Esophagus squamous epithelium (tissue), 5 donors: ENCODE measurements around the gene AFAP1L2. TPM values are rescaled to one million over a fixed set of nuclear protein-coding genes. Genes with fewer than 3 reads are reported as not detected.

Source experiments
- DNase-seq: peaks from one replicate; lab custom pipeline; 2025; lab: John Stamatoyannopoulos, UW
- H3K27ac ChIP-seq, 4 donors: fragments of 200-600 bp; sonication (generic); one replicate each; pipeline ENCODE4 v1.5.1; 2016 to 2019; ENCODE audit warnings: mild to moderate bottlenecking in 1 of 4
- H3K27me3 ChIP-seq, 4 donors: fragments of 200-600 bp; sonication (generic); 1 replicate in 3 of 4; 2 replicates in 1 of 4; pipeline versions ENCODE4 v1.5.1 to v1.6.0; 2017 to 2021; ENCODE audit warnings: antibody characterized with exemption in 1 of 4
- H3K36me3 ChIP-seq, 3 donors: fragments of 200-600 bp; sonication (generic); one replicate each; pipeline ENCODE4 v1.5.1; 2016 to 2019
- H3K4me1 ChIP-seq, 3 donors: fragments of 200-600 bp; sonication (generic); one replicate each; pipeline ENCODE4 v1.5.1; 2017 to 2019
- H3K4me3 ChIP-seq, 4 donors: fragments of 200-600 bp; sonication (generic); 1 replicate in 3 of 4; 2 replicates in 1 of 4; pipeline ENCODE4 v1.5.1; 2016 to 2019; ENCODE audit warnings: mild to moderate bottlenecking in 2 of 4, moderate library complexity in 1 of 4
- H3K9me3 ChIP-seq, 3 donors: fragments of 200-600 bp; sonication (generic); one replicate each; pipeline ENCODE4 v1.5.1; 2016 to 2019
- POLR2A ChIP-seq, 4 donors: fragments of 450-650 bp; IDR thresholded peaks; one replicate each; pipeline ENCODE4 v1.6.1; 2017; ENCODE audit warnings: antibody characterized with exemption in 4 of 4, mild to moderate bottlenecking in 4 of 4, moderate library complexity in 3 of 4
- WGBS, 2 donors: methylation state at CpG; one replicate each; pipeline ENCODE4 v1.1.5; 2018; 5-methylcytosine and 5-hydroxymethylcytosine counted together
- intact Hi-C: fragments of 100-400 bp; cut with DNase I; formaldehyde crosslinking; loops from one replicate; pipeline ENCODE4 v1.15.0; 2022
- total RNA-seq, 4 donors: library from RNA; depleted of rRNA; stranded (reverse); fragments of >200 nt; gene quantifications; one replicate each; pipeline ENCODE4 v1.1.0, GENCODE V29; 2016
- TF ChIP-seq, protein P1 (sequence below), 6 experiments: fragments of 450-650 bp in 4 of 6; fragments of 200-600 bp in 2 of 6; sonication (generic) in 2 of 6; IDR thresholded peaks; one replicate each; pipeline ENCODE4 v1.5.1; 2016 to 2019; ENCODE audit warnings: antibody characterized with exemption in 6 of 6, mild to moderate bottlenecking in 4 of 6, moderate library complexity in 4 of 6
- donor health status: DM: yes; HTN: yes; CAD: no.

AFAP1L2 gene
- total RNA-seq, 4 donors from 2014 or later = 9.8 to 15.5 (median 11.8) TPM

GRCh38 chr10:114276671-114277070 lies 127.6 kb downstream of the AFAP1L2 start:
- WGBS, 2 donors = 79 to 84% methylated on average over 5 to 6 of the region's 6 CpGs
- intact Hi-C loops = no loop called here
- H3K4me3 ChIP-seq = no peak overlapping the region
- H3K27ac ChIP-seq = no peak overlapping the region
- H3K36me3 ChIP-seq = no peaks in the 10 kb centered on the region
- no peaks in the 10 kb centered on the region for H3K9me3 ChIP-seq
- H3K27me3 ChIP-seq = no peaks in the 10 kb centered on the region
- no peak for DNase-seq
- H3K4me1 ChIP-seq = peaks cover 0 to 32% (median 16%) of the 10 kb centered on the region in 3 donors
- TF ChIP-seq, protein P1, sequence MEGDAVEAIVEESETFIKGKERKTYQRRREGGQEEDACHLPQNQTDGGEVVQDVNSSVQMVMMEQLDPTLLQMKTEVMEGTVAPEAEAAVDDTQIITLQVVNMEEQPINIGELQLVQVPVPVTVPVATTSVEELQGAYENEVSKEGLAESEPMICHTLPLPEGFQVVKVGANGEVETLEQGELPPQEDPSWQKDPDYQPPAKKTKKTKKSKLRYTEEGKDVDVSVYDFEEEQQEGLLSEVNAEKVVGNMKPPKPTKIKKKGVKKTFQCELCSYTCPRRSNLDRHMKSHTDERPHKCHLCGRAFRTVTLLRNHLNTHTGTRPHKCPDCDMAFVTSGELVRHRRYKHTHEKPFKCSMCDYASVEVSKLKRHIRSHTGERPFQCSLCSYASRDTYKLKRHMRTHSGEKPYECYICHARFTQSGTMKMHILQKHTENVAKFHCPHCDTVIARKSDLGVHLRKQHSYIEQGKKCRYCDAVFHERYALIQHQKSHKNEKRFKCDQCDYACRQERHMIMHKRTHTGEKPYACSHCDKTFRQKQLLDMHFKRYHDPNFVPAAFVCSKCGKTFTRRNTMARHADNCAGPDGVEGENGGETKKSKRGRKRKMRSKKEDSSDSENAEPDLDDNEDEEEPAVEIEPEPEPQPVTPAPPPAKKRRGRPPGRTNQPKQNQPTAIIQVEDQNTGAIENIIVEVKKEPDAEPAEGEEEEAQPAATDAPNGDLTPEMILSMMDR (IDR thresholded peaks at IDR 0.05) = no peak
- no peak for TF ChIP-seq POLR2A (IDR thresholded peaks at IDR 0.05)

- no peak overlapping the region for H3K4me3 ChIP-seq
- H3K4me1 ChIP-seq = peaks cover 0 to 32% (median 17%) of the 10 kb centered on the region in 3 donors
- DNase-seq = no peak
- no peaks in the 10 kb centered on the region for H3K27me3 ChIP-seq
- H3K36me3 ChIP-seq = no peaks in the 10 kb centered on the region
- TF ChIP-seq, protein P1 (IDR thresholded peaks at IDR 0.05) = no peak
- TF ChIP-seq POLR2A (IDR thresholded peaks at IDR 0.05) = no peak
- intact Hi-C loops = no loop called here
- 86 to 97% methylated on average over 2 to 5 of the region's 6 CpGs for WGBS, 2 donors
- H3K27ac ChIP-seq = no peak overlapping the region
- H3K9me3 ChIP-seq = no peaks in the 10 kb centered on the region
Observed at GRCh38 chr10:114276066-114276465, 128.2 kb downstream of the AFAP1L2 start.

DNA sequence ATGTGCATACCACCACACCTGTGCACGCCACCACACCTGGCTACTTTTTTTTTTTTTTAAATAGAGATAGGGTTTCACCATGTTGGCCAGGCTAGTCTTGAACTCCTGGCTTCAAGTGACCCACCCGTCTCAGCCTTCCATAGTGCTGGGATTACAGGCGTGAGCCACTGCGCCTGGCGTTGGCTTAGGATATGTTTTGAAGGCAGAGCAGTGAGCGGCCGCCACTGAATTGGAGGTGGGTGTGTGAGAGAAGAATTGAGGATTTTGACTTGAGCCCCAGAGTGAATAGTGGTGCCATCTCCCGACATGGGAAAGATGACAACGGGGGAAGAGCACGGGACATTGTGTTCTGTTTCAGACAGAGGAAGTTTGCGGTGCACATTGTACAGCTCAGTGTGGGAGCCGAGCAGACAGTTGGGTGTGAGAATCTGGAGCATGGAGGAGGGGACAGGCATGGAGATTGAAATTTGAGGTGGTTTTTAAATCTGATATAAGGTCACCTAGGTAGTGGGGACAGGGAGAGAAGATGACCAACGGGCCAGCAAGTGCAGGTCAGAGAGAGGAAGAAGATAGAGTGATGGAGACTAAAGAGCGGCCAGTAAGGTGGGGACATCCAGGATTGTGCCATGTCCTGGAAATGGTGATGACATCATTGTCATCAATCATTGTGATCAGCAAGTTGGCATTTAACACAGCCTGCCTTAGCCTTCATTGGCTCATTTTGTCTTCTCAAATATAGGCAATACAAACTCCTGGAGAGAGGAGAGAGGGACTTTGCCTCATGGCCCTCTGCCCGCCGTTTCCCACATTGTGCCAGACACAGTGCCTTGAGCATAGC lies 129.5 kb downstream of the AFAP1L2 start:
- peaks cover 0 to 24% (median 10%) of the 10 kb centered on the region in 3 donors for H3K4me1 ChIP-seq
- intact Hi-C loops = no loop called here
- no peak for DNase-seq
- no peaks in the 10 kb centered on the region for H3K27me3 ChIP-seq
- WGBS, 2 donors = 93 to 95% methylated on average over 14 to 16 of the region's 16 CpGs
- no peak overlapping the region for H3K4me3 ChIP-seq
- H3K9me3 ChIP-seq = no peaks in the 10 kb centered on the region
- TF ChIP-seq, protein P1 (IDR thresholded peaks at IDR 0.05) = no peak
- TF ChIP-seq POLR2A (IDR thresholded peaks at IDR 0.05) = no peak
- H3K27ac ChIP-seq = no peak overlapping the region
- no peaks in the 10 kb centered on the region for H3K36me3 ChIP-seq

DNA sequence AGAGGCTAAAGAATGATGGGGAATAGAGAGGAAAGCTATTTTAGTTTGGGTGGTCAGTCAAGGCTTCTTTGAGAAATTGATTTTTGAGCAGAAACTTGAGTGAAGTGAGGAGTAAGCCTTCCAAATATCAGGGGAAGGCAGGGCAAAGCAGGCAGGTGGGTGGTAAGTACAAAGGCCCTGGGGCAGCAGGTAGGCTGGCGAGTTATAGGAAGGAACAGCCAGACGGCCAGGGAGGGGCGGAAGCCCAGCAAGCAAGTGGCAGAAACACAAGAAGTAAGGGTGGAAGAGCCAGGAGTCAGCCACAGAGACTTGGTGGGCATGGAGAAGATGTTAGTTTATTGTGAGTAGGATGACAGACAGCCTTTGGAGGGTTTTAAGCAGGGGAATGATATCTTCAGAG lies 130.4 kb downstream of the AFAP1L2 start:
- intact Hi-C loops = no loop called here
- no peak overlapping the region for H3K27ac ChIP-seq
- no peaks in the 10 kb centered on the region for H3K9me3 ChIP-seq
- H3K36me3 ChIP-seq = no peaks in the 10 kb centered on the region
- no peak for DNase-seq
- no peak overlapping the region for H3K4me3 ChIP-seq
- H3K4me1 ChIP-seq = peaks cover 0 to 17% (median 10%) of the 10 kb centered on the region in 3 donors
- no peak for TF ChIP-seq POLR2A (IDR thresholded peaks at IDR 0.05)
- TF ChIP-seq, protein P1 (IDR thresholded peaks at IDR 0.05) = no peak
- 78 to 80% methylated on average over 3 of the region's 3 CpGs for WGBS, 2 donors
- no peaks in the 10 kb centered on the region for H3K27me3 ChIP-seq

GRCh38 chr10:114272696-114273095 lies 131.6 kb downstream of the AFAP1L2 start:
- TF ChIP-seq, protein P1 (IDR thresholded peaks at IDR 0.05) = no peak
- no peak for TF ChIP-seq POLR2A (IDR thresholded peaks at IDR 0.05)

More at GRCh38 chr10:114272696-114273095, 131.6 kb downstream of the AFAP1L2 start:
- intact Hi-C loops = no loop called here
- no peak for DNase-seq
- Histone ChIP-seq H3K27ac (no peak overlapping the region), H3K27me3 (no peaks in the 10 kb centered on the region), H3K4me3 (no peak overlapping the region), H3K36me3 (no peaks in the 10 kb centered on the region), H3K4me1 (peaks cover 0 to 17% (median 10%) of the 10 kb centered on the region in 3 donors), H3K9me3 (no peaks in the 10 kb centered on the region)
- WGBS, 2 donors = 96 to 98% methylated on average over 6 of the region's 6 CpGs
